SK-N-SH (cell line): ENCODE results near the gene ICA1.

Experiments
- CHD2 ChIP-seq: fragments of 150-350 bp; IDR thresholded peaks from 2 replicates; pipeline ENCODE4 v1.6.1; 2018; ENCODE audit warnings: low read length; ENCODE audit not compliant: partially characterized antibody
- EP300 ChIP-seq, 2 experiments: IDR thresholded peaks; 2 replicates each; pipeline versions ENCODE4 v1.4.0 to v1.6.1; 2012; ENCODE audit warnings: borderline replicate concordance in 1 of 2, low read depth in 1 of 2, low read length in 1 of 2
- EZH2phosphoT487 ChIP-seq: fragments of 200-600 bp; sonication (generic); IDR thresholded peaks from 2 replicates; pipeline ENCODE4 v1.6.1; 2017; ENCODE audit warnings: low read depth, mixed run types, mild to moderate bottlenecking, antibody characterized with exemption, moderate library complexity, borderline replicate concordance
- FOXM1 ChIP-seq: IDR thresholded peaks from 2 replicates; pipeline ENCODE4 v1.4.0; 2012; ENCODE audit warnings: low read depth, mild to moderate bottlenecking
- RCOR1 ChIP-seq: fragments of 150-350 bp; IDR thresholded peaks from 2 replicates; pipeline ENCODE4 v1.6.1; 2017; ENCODE audit warnings: antibody characterized with exemption, low read length
- RFX5 ChIP-seq: IDR thresholded peaks from 2 replicates; pipeline ENCODE4 v1.6.1; 2012; ENCODE audit warnings: mild to moderate bottlenecking, improper control_type of control experiment, low read length
- SIN3A ChIP-seq: IDR thresholded peaks from 2 replicates; pipeline ENCODE4 v1.6.1; 2012; ENCODE audit warnings: low read depth, mild to moderate bottlenecking, low read length, moderate library complexity, borderline replicate concordance
- SMC3 ChIP-seq: IDR thresholded peaks from 2 replicates; pipeline ENCODE4 v1.6.1; 2012; ENCODE audit warnings: low read depth, low read length, improper control_type of control experiment
- TAF1 ChIP-seq: IDR thresholded peaks from 2 replicates; pipeline ENCODE4 v1.6.1; 2012; ENCODE audit warnings: low read depth, mild to moderate bottlenecking, low read length, moderate library complexity, borderline replicate concordance
- TEAD4 ChIP-seq: IDR thresholded peaks from 2 replicates; pipeline ENCODE4 v1.4.0; 2012; ENCODE audit warnings: mild to moderate bottlenecking, borderline replicate concordance; ENCODE audit not compliant: insufficient read depth
- YY1 ChIP-seq: IDR thresholded peaks from 2 replicates; pipeline ENCODE4 v1.4.0; 2012; ENCODE audit warnings: low read depth, mild to moderate bottlenecking
- TF ChIP-seq, protein P1 (sequence below): fragments of 200-600 bp; sonication (generic); IDR thresholded peaks from 2 replicates; pipeline ENCODE4 v1.6.1; 2017; ENCODE audit warnings: antibody characterized with exemption, mild to moderate bottlenecking, moderate library complexity
- TF ChIP-seq, protein P2 (sequence below): IDR thresholded peaks from 2 replicates; pipeline ENCODE4 v1.4.0; 2012; ENCODE audit warnings: low read depth
- TF ChIP-seq, protein P3 (sequence below): fragments of 150-350 bp; IDR thresholded peaks from 2 replicates; pipeline ENCODE4 v1.6.1; 2017; ENCODE audit warnings: antibody characterized with exemption, low read length, low read depth, borderline replicate concordance

DNA sequence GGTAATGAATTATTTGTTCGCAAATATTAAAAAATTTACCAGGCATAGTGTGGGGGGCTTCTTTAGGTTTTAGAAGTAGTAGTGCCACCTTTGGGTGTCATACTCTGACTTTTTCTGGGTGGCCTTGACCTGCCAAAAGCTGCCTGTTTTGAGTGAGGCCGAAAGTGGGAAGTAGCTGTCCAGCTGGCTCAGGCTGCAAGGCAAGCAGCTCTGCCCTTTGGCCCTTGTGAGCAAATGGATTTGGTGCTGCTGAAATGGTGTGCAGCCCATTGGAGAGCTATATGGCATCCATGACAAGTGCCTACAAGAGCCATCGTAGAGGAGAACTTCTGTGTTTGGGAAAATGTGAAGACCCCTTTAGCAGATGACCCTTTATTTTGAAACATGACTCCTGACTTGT, 20.2 kb upstream of the ICA1 start:
- TF ChIP-seq TAF1 (no peak), EP300 (IDR thresholded peaks at IDR 0.05; ENCODE audit: borderline replicate concordance in 1 of 2, low read depth in 1 of 2, low read length in 1 of 2) (no peak), YY1 (no peak), TEAD4 (no peak), RCOR1 (no peak), CHD2 (no peak), SIN3A (no peak), EZH2phosphoT487 (no peak), FOXM1 (no peak), SMC3 (no peak), RFX5 (no peak)
- TF ChIP-seq, protein P1, sequence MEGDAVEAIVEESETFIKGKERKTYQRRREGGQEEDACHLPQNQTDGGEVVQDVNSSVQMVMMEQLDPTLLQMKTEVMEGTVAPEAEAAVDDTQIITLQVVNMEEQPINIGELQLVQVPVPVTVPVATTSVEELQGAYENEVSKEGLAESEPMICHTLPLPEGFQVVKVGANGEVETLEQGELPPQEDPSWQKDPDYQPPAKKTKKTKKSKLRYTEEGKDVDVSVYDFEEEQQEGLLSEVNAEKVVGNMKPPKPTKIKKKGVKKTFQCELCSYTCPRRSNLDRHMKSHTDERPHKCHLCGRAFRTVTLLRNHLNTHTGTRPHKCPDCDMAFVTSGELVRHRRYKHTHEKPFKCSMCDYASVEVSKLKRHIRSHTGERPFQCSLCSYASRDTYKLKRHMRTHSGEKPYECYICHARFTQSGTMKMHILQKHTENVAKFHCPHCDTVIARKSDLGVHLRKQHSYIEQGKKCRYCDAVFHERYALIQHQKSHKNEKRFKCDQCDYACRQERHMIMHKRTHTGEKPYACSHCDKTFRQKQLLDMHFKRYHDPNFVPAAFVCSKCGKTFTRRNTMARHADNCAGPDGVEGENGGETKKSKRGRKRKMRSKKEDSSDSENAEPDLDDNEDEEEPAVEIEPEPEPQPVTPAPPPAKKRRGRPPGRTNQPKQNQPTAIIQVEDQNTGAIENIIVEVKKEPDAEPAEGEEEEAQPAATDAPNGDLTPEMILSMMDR = no peak
- TF ChIP-seq, protein P2, sequence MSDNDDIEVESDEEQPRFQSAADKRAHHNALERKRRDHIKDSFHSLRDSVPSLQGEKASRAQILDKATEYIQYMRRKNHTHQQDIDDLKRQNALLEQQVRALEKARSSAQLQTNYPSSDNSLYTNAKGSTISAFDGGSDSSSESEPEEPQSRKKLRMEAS = no peak
- TF ChIP-seq, protein P3, sequence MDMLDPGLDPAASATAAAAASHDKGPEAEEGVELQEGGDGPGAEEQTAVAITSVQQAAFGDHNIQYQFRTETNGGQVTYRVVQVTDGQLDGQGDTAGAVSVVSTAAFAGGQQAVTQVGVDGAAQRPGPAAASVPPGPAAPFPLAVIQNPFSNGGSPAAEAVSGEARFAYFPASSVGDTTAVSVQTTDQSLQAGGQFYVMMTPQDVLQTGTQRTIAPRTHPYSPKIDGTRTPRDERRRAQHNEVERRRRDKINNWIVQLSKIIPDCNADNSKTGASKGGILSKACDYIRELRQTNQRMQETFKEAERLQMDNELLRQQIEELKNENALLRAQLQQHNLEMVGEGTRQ = no peak
